Brain microvascular endothelial cell (primary cell): ENCODE data around the gene GPR183.

ENCODE experiments used
- DNase-seq: peaks from one replicate; pipeline ENCODE4 v3.0.0-alpha.2; 2020
- H3K27ac ChIP-seq: fragments of 250-450 bp; sonication (Bioruptor Pico); 2 replicates; pipeline ENCODE4 v1.5.1; 2020; ENCODE audit warnings: mild to moderate bottlenecking, moderate library complexity
- H3K27me3 ChIP-seq: fragments of 250-450 bp; sonication (Bioruptor Pico); replicated peaks from 2 replicates; pipeline ENCODE4 v1.5.1; 2020; ENCODE audit warnings: mild to moderate bottlenecking
- H3K36me3 ChIP-seq: fragments of 250-450 bp; sonication (Bioruptor Pico); replicated peaks from 2 replicates; pipeline ENCODE4 v1.5.1; 2020; ENCODE audit warnings: mild to moderate bottlenecking
- H3K4me3 ChIP-seq: 2 replicates; pipeline ENCODE4 v1.5.1; 2011; ENCODE audit warnings: low read depth, mild to moderate bottlenecking, control low read depth, low read length, moderate library complexity
- CTCF ChIP-seq: IDR thresholded peaks from 2 replicates; pipeline ENCODE4 v1.5.1; 2011; ENCODE audit warnings: low read depth, mild to moderate bottlenecking, moderate library complexity, low read length, control low read depth, inconsistent platforms; ENCODE audit errors: missing control alignments
- in situ Hi-C: cut with HindIII; loops from 2 replicates; pipeline ENCODE4 v1.10.0; 2017; ENCODE audit warnings: low sequenced_read_pairs, low pct_ligation_motif_present

Gene GPR183

GRCh38 chr13:99278200-99278599, 29.0 kb downstream of the GPR183 start:
- in situ Hi-C loops, result no loop called here

GRCh38 chr13:99277629-99278028, 29.6 kb downstream of the GPR183 start:
- in situ Hi-C loops, result no loop called here
- Histone ChIP-seq H3K27me3 (no peaks in the 10 kb centered on the region), H3K4me3 (no peak overlapping the region), H3K36me3 (no peaks in the 10 kb centered on the region), H3K27ac (no peak overlapping the region)
- DNase-seq, result no peak
- no peak for TF ChIP-seq CTCF

More at GRCh38 chr13:99278200-99278599, 29.0 kb downstream of the GPR183 start:
- no peak for TF ChIP-seq CTCF
- no peak for DNase-seq
- no peaks in the 10 kb centered on the region for H3K27me3 ChIP-seq
- H3K4me3 ChIP-seq, result no peak overlapping the region
- H3K36me3 ChIP-seq, result no peaks in the 10 kb centered on the region
- no peak overlapping the region for H3K27ac ChIP-seq

- Histone ChIP-seq H3K4me3 (no peak overlapping the region), H3K36me3 (no peaks in the 10 kb centered on the region), H3K27ac (no peak overlapping the region), H3K27me3 (no peaks in the 10 kb centered on the region)
- peak; percentile 15 for TF ChIP-seq CTCF
- no peak for DNase-seq
- in situ Hi-C loops, result no loop called here
Measured at GRCh38 chr13:99276706-99277105, 30.5 kb downstream of the GPR183 start.

GRCh38 chr13:99275093-99275469, 32.1 kb downstream of the GPR183 start:
- Histone ChIP-seq H3K27me3 (no peaks in the 10 kb centered on the region), H3K27ac (no peak overlapping the region), H3K36me3 (no peaks in the 10 kb centered on the region), H3K4me3 (no peak overlapping the region)
- no peak for TF ChIP-seq CTCF
- in situ Hi-C loops, result no loop called here
- peak; percentile 69 for DNase-seq

- no peak for DNase-seq
- Histone ChIP-seq H3K27ac (no peak overlapping the region), H3K27me3 (no peaks in the 10 kb centered on the region), H3K36me3 (no peaks in the 10 kb centered on the region), H3K4me3 (no peak overlapping the region)
- in situ Hi-C loops, result no loop called here
- no peak for TF ChIP-seq CTCF
Measured at GRCh38 chr13:99273128-99273527, 34.1 kb downstream of the GPR183 start.

- no peak overlapping the region for H3K27ac ChIP-seq
- H3K4me3 ChIP-seq, result no peak overlapping the region
- H3K36me3 ChIP-seq, result no peaks in the 10 kb centered on the region
- in situ Hi-C loops, result no loop called here
- TF ChIP-seq CTCF, result no peak
- H3K27me3 ChIP-seq, result no peaks in the 10 kb centered on the region
- no peak for DNase-seq
Measured at GRCh38 chr13:99272481-99272880, 34.7 kb downstream of the GPR183 start.
